Naive thymus-derived CD4-positive, alpha-beta T cell (primary cell): Measurements from ENCODE around the gene GPX1. TPM values are rescaled to one million over a fixed set of nuclear protein-coding genes. Genes with fewer than 3 reads are reported as not detected.
"Not testable (repeated sequence)": the region's sequence is repeated elsewhere in the genome, so short reads cannot be mapped to it uniquely, and the experiment has no call there.

Experiments
- ATAC-seq: fragments of 150-1000 bp; cut with Tn5 transposase; 2 replicates; pipeline ENCODE4 v1.10.0; 2021; ENCODE audit warnings: mild to moderate bottlenecking, moderate library complexity
- CTCF ChIA-PET: fragments of 350-600 bp; sonication (Branson Sonifier 250); formaldehyde crosslinking; loops from one replicate; lab custom pipeline; 2021; ENCODE audit warnings: antibody characterized with exemption; lab: Charles Lee
- POLR2A ChIA-PET: fragments of 350-600 bp; sonication (Branson Sonifier 250); formaldehyde crosslinking; loops from one replicate; lab custom pipeline; 2021; ENCODE audit warnings: antibody characterized with exemption, inconsistent platforms; lab: Charles Lee
- DNase-seq, 9 donors: peaks; one replicate each; pipeline versions ENCODE4 v3.0.0 to v3.0.0-alpha.2; 2020 to 2022; ENCODE audit warnings: mixed read lengths in 1 of 9
- H3K27ac ChIP-seq: one replicate; pipeline ENCODE4 v1.7.0; 2013; ENCODE audit warnings: mild to moderate bottlenecking, low read depth, low read length, moderate library complexity
- H3K27me3 ChIP-seq, 2 donors: one replicate each; pipeline ENCODE4 v1.7.0; 2013; ENCODE audit warnings: low read length in 2 of 2, mild to moderate bottlenecking in 2 of 2, moderate library complexity in 2 of 2; ENCODE audit not compliant: control insufficient read depth in 2 of 2, insufficient read depth in 2 of 2
- H3K36me3 ChIP-seq, 3 experiments: 1 replicate in 2 of 3; 2 replicates in 1 of 3; pipeline ENCODE4 v1.7.0; 2013; ENCODE audit warnings: low read length in 3 of 3, mild to moderate bottlenecking in 3 of 3, moderate library complexity in 1 of 3; ENCODE audit not compliant: insufficient read depth in 3 of 3, control insufficient read depth in 2 of 3
- H3K4me1 ChIP-seq, 2 donors: one replicate each; pipeline ENCODE4 v1.7.0; 2013; ENCODE audit warnings: low read length in 2 of 2, mild to moderate bottlenecking in 2 of 2, moderate library complexity in 1 of 2; ENCODE audit not compliant: control insufficient read depth in 2 of 2, insufficient read depth in 2 of 2
- H3K4me3 ChIP-seq: 2 replicates; pipeline ENCODE4 v1.7.0; 2013; ENCODE audit warnings: mild to moderate bottlenecking, low read length
- H3K9me3 ChIP-seq, 3 experiments: 1 replicate in 2 of 3; 2 replicates in 1 of 3; pipeline ENCODE4 v1.7.0; 2013; ENCODE audit warnings: low read length in 3 of 3; ENCODE audit not compliant: control insufficient read depth in 2 of 3
- H3K27ac Mint-ChIP-seq, 9 donors: one replicate each; pipeline ENCODE4 v1.8.0; 2020 to 2022; ENCODE audit warnings: mixed read lengths in 9 of 9, mild to moderate bottlenecking in 8 of 9, moderate library complexity in 5 of 9, inconsistent platforms in 2 of 9
- H3K27me3 Mint-ChIP-seq, 5 donors: one replicate each; pipeline ENCODE4 v1.8.0; 2021 to 2022; ENCODE audit warnings: mixed read lengths in 5 of 5, mild to moderate bottlenecking in 1 of 5
- H3K36me3 Mint-ChIP-seq, 5 donors: one replicate each; pipeline ENCODE4 v1.8.0; 2020 to 2022; ENCODE audit warnings: mixed read lengths in 5 of 5, mild to moderate bottlenecking in 3 of 5, inconsistent platforms in 1 of 5
- H3K4me1 Mint-ChIP-seq, 7 donors: one replicate each; pipeline ENCODE4 v1.8.0; 2020 to 2022; ENCODE audit warnings: mixed read lengths in 7 of 7, mild to moderate bottlenecking in 3 of 7, inconsistent platforms in 1 of 7
- H3K4me3 Mint-ChIP-seq, 10 donors: one replicate each; pipeline ENCODE4 v1.8.0; 2020 to 2022; ENCODE audit warnings: mild to moderate bottlenecking in 10 of 10, mixed read lengths in 10 of 10, moderate library complexity in 6 of 10, inconsistent platforms in 2 of 10
- H3K9me3 Mint-ChIP-seq, 11 donors: one replicate each; pipeline ENCODE4 v1.8.0; 2020 to 2022; ENCODE audit warnings: mixed read lengths in 11 of 11, mild to moderate bottlenecking in 4 of 11, inconsistent platforms in 1 of 11, moderate library complexity in 1 of 11
- intact Hi-C, 2 donors: fragments of 100-400 bp; cut with micrococcal nuclease; formaldehyde crosslinking; loops; one replicate each; pipeline ENCODE4 v1.15.1; 2023
- polyA plus RNA-seq, 2 donors: library from polyadenylated mRNA; unstranded; fragments of 300-500 nt; fragmentation: Illumina TruSeq; gene quantifications; one replicate each; pipeline ENCODE4 v1.2.3, GENCODE V29; 2021
- total RNA-seq, 6 experiments: library from RNA in 5 of 6; stranded (reverse) in 5 of 6; gene quantifications; 1 replicate in 5 of 6; 2 replicates in 1 of 6; pipeline ENCODE4 v1.2.3 and lab custom pipeline; 2021 to 2026

GPX1 gene
- total and polyA plus RNA-seq, 7 experiments from 2014 or later, result 56.9 to 201 (median 116) TPM

DNA sequence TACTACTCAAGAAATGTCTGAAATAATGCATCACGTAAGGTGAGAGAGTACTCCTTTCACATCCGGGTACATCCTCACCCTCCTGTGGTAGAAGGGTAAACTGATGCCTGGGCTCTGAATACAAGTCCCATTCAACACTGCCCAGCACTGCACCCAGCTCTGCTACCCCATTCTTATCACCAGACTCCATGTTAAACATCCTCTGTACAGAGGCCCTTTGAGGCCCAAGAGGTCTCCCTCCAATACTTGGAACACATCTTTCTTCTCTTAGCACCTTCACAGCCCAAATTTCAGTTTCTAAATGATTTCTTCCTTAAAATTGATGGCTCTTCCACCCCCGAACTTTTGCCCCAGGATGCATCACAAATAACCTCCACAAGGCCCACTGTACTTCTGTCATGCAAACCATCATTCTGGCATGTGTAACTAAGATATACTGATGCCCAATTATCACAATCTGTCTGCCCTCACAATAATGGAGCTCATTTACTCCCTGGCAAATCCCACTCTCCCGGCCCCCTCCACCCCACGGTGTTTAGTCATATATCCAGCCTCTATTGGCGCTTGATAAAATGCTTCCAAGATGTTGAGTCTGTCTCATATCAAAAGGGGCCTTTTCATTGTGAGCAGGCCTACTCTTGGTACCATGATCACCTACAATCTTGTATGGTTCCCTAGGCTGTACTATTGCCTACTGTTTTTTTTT is 12.6 kb upstream of the GPX1 start:
- H3K4me3 Mint-ChIP-seq, result no peak overlapping the region
- H3K4me3 ChIP-seq, result no peak overlapping the region
- intact Hi-C loops, result no loop called here
- CTCF ChIA-PET, result no interaction called here
- H3K27ac Mint-ChIP-seq, result peak overlapping the region in 8 of 9 donors; percentile 2 to 67 (median 57)
- H3K36me3 Mint-ChIP-seq, result peaks cover 0 to 52% (median 25%) of the 10 kb centered on the region in 5 donors
- H3K9me3 Mint-ChIP-seq, result no peaks in the 10 kb centered on the region
- POLR2A ChIA-PET, result interaction anchor here (0.7 kb wide), 1 partner anchor 958 kb away, joined by 4 read pairs; no protein-coding TSS in a partner anchor
- peaks cover 0 to 33% (median 21%) of the 10 kb centered on the region in 7 donors for H3K4me1 Mint-ChIP-seq
- ATAC-seq, result no peak
- H3K27me3 Mint-ChIP-seq, result no peaks in the 10 kb centered on the region
- H3K36me3 ChIP-seq, result peaks cover 3 to 83% (median 21%) of the 10 kb centered on the region in 3 experiments
- H3K9me3 ChIP-seq, result no peaks in the 10 kb centered on the region
- no peak overlapping the region for H3K27ac ChIP-seq
- no peaks in the 10 kb centered on the region for H3K27me3 ChIP-seq
- no peak for DNase-seq
- no peaks in the 10 kb centered on the region for H3K4me1 ChIP-seq

DNA sequence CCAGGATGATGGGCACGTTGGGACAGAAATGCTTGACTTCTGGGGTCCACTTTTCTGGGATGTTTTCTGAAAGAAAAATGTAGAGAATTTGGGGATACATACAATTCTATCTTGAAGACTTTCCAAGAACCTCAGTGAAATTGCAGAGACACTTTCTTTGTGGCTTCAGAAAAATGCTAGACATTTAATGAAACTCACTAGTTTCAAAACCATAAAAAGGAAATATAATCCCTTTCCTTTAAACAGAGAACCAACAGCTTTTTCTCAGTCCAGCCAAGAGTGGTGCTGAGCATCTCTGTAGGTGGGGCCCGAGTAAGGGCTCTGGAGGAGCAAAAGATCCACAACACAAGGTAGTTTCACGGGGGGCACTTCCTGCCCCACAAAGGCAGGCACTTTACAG is 4.4 kb upstream of the GPX1 start:
- Histone ChIP-seq H3K27me3 (no peaks in the 10 kb centered on the region), H3K36me3 (peaks cover 5 to 73% (median 22%) of the 10 kb centered on the region in 3 experiments), H3K27ac (no peak overlapping the region), H3K4me1 (peaks cover 9 to 10% of the 10 kb centered on the region in 2 donors), H3K4me3 (no peak overlapping the region), H3K9me3 (no peaks in the 10 kb centered on the region)
- no peak for ATAC-seq
- Mint-ChIP-seq H3K4me3 (no peak overlapping the region), H3K27ac (peak overlapping the region in 7 of 9 donors; percentile 22 to 87 (median 70)), H3K4me1 (peaks cover 4 to 26% (median 9%) of the 10 kb centered on the region in 7 donors), H3K27me3 (no peaks in the 10 kb centered on the region), H3K36me3 (peaks cover 3 to 36% (median 17%) of the 10 kb centered on the region in 5 donors), H3K9me3 (no peaks in the 10 kb centered on the region)
- POLR2A ChIA-PET, result interaction anchor here (1.2 to 2.3 kb wide), 2 partner anchors 9 to 22 kb away, joined by 5 to 8 read pairs; partner anchors contain the start of gene USP4
- no peak for DNase-seq
- CTCF ChIA-PET, result interaction anchor here (1.0 kb wide), 1 partner anchor 22 kb away, joined by 3 read pairs; no protein-coding TSS in a partner anchor
- intact Hi-C loops, result no loop called here

DNA sequence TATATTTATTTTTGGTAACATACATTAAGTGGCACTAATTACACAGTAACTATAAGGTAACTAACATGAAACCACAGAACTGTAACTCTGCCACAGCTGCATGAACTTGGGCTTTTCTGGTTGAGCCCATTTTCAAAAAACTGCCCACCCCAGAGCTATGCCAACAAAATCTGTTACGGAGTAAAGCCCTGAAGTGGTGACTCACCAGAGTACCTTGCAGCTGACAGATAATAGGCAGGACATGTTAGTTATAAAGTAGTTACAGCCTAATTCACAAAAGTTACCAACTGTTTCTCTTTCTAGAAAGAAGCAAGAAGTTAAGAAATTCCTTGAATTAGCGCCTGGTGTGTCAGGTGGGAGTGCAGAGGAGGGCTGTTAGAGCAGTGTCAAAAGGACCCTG is 1.5 kb upstream of the GPX1 start:
- no peaks in the 10 kb centered on the region for H3K27me3 Mint-ChIP-seq
- peak overlapping the region in 4 of 10 donors; percentile 88 to 98 (median 92) for H3K4me3 Mint-ChIP-seq
- peaks cover 17% of the 10 kb centered on the region in 2 donors for H3K4me1 ChIP-seq
- H3K27me3 ChIP-seq, result no peaks in the 10 kb centered on the region
- DNase-seq (no peak), ATAC-seq (no peak)
- peaks cover 0 to 1% (median 0%) of the 10 kb centered on the region in 11 donors for H3K9me3 Mint-ChIP-seq
- ChIA-PET POLR2A (interaction anchor here (1.6 to 6.7 kb wide), 2 partner anchors 21 to 47 kb away, joined by 5 to 80 read pairs; partner anchors contain the start of gene USP4), CTCF (interaction anchor here (1.1 kb wide), 1 partner anchor 91 kb away, joined by 3 read pairs; no protein-coding TSS in a partner anchor)
- no peak overlapping the region for H3K4me3 ChIP-seq
- intact Hi-C loops, result loop anchor here in 1 of 2 donors (5.0 kb wide), 1 partner anchor 68 kb away; the partner anchor contains the start of gene NICN1
- peaks cover 14 to 43% (median 22%) of the 10 kb centered on the region in 7 donors for H3K4me1 Mint-ChIP-seq
- peaks cover 5 to 50% (median 22%) of the 10 kb centered on the region in 3 experiments for H3K36me3 ChIP-seq
- peak overlapping the region in 8 of 9 donors; percentile 25 to 98 (median 91) for H3K27ac Mint-ChIP-seq
- peaks cover 3 to 35% (median 18%) of the 10 kb centered on the region in 5 donors for H3K36me3 Mint-ChIP-seq
- no peaks in the 10 kb centered on the region for H3K9me3 ChIP-seq
- peak overlapping the region; percentile 29 for H3K27ac ChIP-seq

DNA sequence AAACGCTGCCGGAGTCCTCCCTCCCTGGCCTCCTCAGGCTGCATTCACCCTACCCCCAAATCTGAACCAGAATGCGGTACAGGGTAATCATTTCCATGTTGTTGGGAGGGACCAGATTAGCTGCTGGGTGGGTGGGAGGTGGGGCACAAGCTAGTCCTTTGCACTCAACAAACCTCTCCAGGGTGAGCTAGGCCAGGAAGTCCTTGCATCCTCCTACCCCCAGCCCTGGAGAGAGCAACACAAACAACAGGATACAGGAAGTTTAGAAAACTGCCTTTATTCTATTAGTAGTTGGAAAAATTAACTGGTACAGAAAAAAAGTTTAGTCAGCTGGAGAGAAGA is 702 bp upstream of the GPX1 start:
- ChIA-PET CTCF (interaction anchor here (1.2 to 2.6 kb wide), 2 partner anchors 19 to 91 kb away, joined by 3 to 12 read pairs; partner anchors contain the start of gene USP4), POLR2A (interaction anchor here (0.7 to 6.7 kb wide), 7 partner anchors 17 to 70 kb away, joined by 3 to 80 read pairs (median 4); partner anchors contain the start of genes NICN1, RHOA and USP4)
- H3K9me3 Mint-ChIP-seq, result peaks cover 0 to 1% (median 0%) of the 10 kb centered on the region in 11 donors
- DNase-seq (peak in 1 of 9 donors; percentile 11), ATAC-seq (peak; percentile 4)
- H3K27ac ChIP-seq, result peak overlapping the region; percentile 81
- intact Hi-C loops, result loop anchor here (1.0 to 5.0 kb wide), 5 partner anchors 19 to 111 kb away; partner anchors contain the start of genes TCTA (in 2 of the 2), USP4 (in 2 of the 2), DAG1 (in 1 of the 2) and NICN1 (in 1 of the 2)
- peak overlapping the region; percentile 25 to 98 (median 92) for H3K27ac Mint-ChIP-seq
- peaks cover 5 to 47% (median 22%) of the 10 kb centered on the region in 3 experiments for H3K36me3 ChIP-seq
- peak overlapping the region; percentile 88 to 99 (median 92) for H3K4me3 Mint-ChIP-seq
- H3K27me3 Mint-ChIP-seq, result no peaks in the 10 kb centered on the region
- peaks cover 3 to 38% (median 18%) of the 10 kb centered on the region in 5 donors for H3K36me3 Mint-ChIP-seq
- peak overlapping the region; percentile 85 for H3K4me3 ChIP-seq
- H3K9me3 ChIP-seq, result no peaks in the 10 kb centered on the region
- H3K27me3 ChIP-seq, result no peaks in the 10 kb centered on the region
- peaks cover 17% of the 10 kb centered on the region in 2 donors for H3K4me1 ChIP-seq
- peaks cover 14 to 43% (median 25%) of the 10 kb centered on the region in 7 donors for H3K4me1 Mint-ChIP-seq

DNA sequence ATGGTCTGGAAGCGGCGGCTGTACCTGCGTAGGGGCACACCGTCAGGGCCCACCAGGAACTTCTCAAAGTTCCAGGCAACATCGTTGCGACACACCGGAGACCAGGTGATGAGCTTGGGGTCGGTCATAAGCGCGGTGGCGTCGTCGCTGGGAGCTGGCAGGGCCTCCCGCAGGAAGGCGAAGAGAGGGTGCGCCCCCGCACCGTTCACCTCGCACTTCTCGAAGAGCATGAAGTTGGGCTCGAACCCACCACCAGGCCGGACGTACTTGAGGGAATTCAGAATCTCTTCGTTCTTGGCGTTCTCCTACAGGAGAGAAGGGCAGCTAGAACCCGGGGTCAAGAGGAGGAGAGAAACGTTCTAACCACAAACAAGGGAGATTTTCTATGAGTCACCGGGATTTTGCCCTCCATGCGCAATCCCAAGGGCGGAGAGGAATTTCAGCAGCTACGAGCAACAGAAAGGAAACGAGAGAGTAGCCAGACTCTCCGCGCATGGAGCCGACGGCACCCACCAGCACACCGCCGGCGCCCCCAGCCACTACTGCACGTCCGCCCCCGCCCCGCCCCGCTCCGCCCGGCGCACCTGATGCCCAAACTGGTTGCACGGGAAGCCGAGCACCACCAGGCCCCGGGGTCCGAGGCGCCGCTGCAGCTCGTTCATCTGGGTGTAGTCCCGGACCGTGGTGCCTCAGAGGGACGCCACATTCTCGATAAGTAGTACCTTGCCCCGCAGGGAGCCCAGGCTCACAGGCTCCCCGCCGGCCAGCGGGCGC is 523 bp downstream of the GPX1 start:
- DNase-seq, result peak in 8 of 9 donors; percentile 32 to 65 (median 49)
- H3K4me3 Mint-ChIP-seq, result peak overlapping the region; percentile 88 to 99 (median 92)
- not testable (repeated sequence) for H3K27me3 ChIP-seq, H3K9me3 Mint-ChIP-seq, H3K9me3 ChIP-seq, H3K27me3 Mint-ChIP-seq
- H3K27ac Mint-ChIP-seq, result peak overlapping the region; percentile 92 to 98 (median 95)
- peaks cover 3 to 38% (median 15%) of the 10 kb centered on the region in 5 donors for H3K36me3 Mint-ChIP-seq
- ATAC-seq, result peak; percentile 55
- ChIA-PET CTCF (interaction anchor here (0.6 to 2.6 kb wide), 4 partner anchors 15 to 92 kb away, joined by 3 to 12 read pairs (median 3); partner anchors contain the start of gene USP4), POLR2A (interaction anchor here (0.9 to 6.7 kb wide), 5 partner anchors 12 to 72 kb away, joined by 3 to 80 read pairs (median 10); partner anchors contain the start of genes NICN1 and USP4)
- intact Hi-C loops, result loop anchor here (1.0 to 5.0 kb wide), 5 partner anchors 17 to 113 kb away; partner anchors contain the start of genes TCTA (in 2 of the 2), USP4 (in 2 of the 2), DAG1 (in 1 of the 2) and NICN1 (in 1 of the 2)
- H3K36me3 ChIP-seq, result peaks cover 5 to 35% (median 22%) of the 10 kb centered on the region in 3 experiments
- H3K4me3 ChIP-seq, result peak overlapping the region; percentile 85
- H3K4me1 Mint-ChIP-seq, result peaks cover 9 to 39% (median 25%) of the 10 kb centered on the region in 7 donors
- H3K27ac ChIP-seq, result peak overlapping the region; percentile 81
- H3K4me1 ChIP-seq, result peaks cover 17% of the 10 kb centered on the region in 2 donors
